HCT116 (cell line): ENCODE results near the gene KLRF2. TPM values are rescaled to one million over a fixed set of nuclear protein-coding genes. Genes with fewer than 3 reads are reported as not detected.

ENCODE experiments used
- ATAC-seq: fragments of 200-7000 bp; cut with Tn5 transposase; 2 replicates; pipeline ENCODE4 v1.9.1; 2020; ENCODE audit warnings: mild to moderate bottlenecking, moderate library complexity
- BruUV-seq: library from RNA; stranded (reverse); fragments of 400-500 nt; replicated peaks from 2 replicates; lab custom pipeline; 2021; lab: Mats Ljungman, UMichigan
- CTCF ChIA-PET: fragments of 300-600 bp; sonication (Branson Sonifier 250); formaldehyde crosslinking; loops from one replicate; lab custom pipeline; 2021; ENCODE audit warnings: antibody characterized with exemption; lab: Charles Lee
- POLR2A ChIA-PET: fragments of 300-600, 350-600 bp; sonication (Branson Sonifier 250); formaldehyde crosslinking; loops from one replicate; lab custom pipeline; 2021; ENCODE audit warnings: antibody characterized with exemption; lab: Charles Lee
- RAD21 ChIA-PET, 2 experiments: fragments of 300-600 bp; sonication (Branson Sonifier 250); formaldehyde crosslinking; loops; one replicate each; lab custom pipeline; 2023; ENCODE audit warnings: low total read pairs in 2 of 2; ENCODE audit not compliant: uncharacterized antibody in 2 of 2, unreplicated experiment in 2 of 2, low non-redundant PET in 1 of 2; lab: Charles Lee
- DNase-seq: peaks from one replicate; pipeline ENCODE4 v3.0.0-alpha.2; 2010; ENCODE audit warnings: low read depth, low spot score
- H2AFZ ChIP-seq: fragments of 200-600 bp; shearing (Covaris generic), sonication (generic); 2 replicates; pipeline ENCODE4 v1.6.1; 2017; ENCODE audit warnings: low read depth, mixed run types, mixed read lengths, antibody characterized with exemption, low read length; ENCODE audit not compliant: poor library complexity, severe bottlenecking
- H3K27ac ChIP-seq: 2 replicates; pipeline ENCODE4 v1.5.1; 2012; ENCODE audit warnings: low read depth, low read length
- H3K27me3 ChIP-seq: fragments of 200-600 bp; sonication (generic); 2 replicates; pipeline ENCODE4 v1.6.1; 2016; ENCODE audit warnings: mixed run types, low read length, mixed read lengths; ENCODE audit not compliant: insufficient read depth
- H3K36me3 ChIP-seq, 2 experiments: fragments of 200-500 bp in 1 of 2; fragments of 200-600 bp in 1 of 2; sonication (Bioruptor generic) in 1 of 2; sonication (generic) in 1 of 2; 2 replicates each; pipeline versions ENCODE4 v1.5.1 to v1.6.1; 2014 to 2016; ENCODE audit warnings: low read length in 2 of 2, inconsistent platforms in 1 of 2, mixed read lengths in 1 of 2, mixed run types in 1 of 2; ENCODE audit not compliant: insufficient read depth in 2 of 2, control insufficient read depth in 1 of 2
- H3K4me1 ChIP-seq, 2 experiments: fragments of 200-600 bp in 1 of 2; sonication (generic) in 1 of 2; 2 replicates each; pipeline versions ENCODE4 v1.5.1 to v1.6.1; 2012 to 2017; ENCODE audit warnings: low read length in 2 of 2, inconsistent platforms in 1 of 2, mild to moderate bottlenecking in 1 of 2, mixed read lengths in 1 of 2, mixed run types in 1 of 2, moderate library complexity in 1 of 2; ENCODE audit not compliant: insufficient read depth in 2 of 2, control insufficient read depth in 1 of 2
- H3K4me2 ChIP-seq: fragments of 200-600 bp; sonication (generic); 2 replicates; pipeline ENCODE4 v1.6.1; 2017; ENCODE audit warnings: mixed run types, low read length, mixed read lengths
- H3K4me3 ChIP-seq, 2 experiments: fragments of 200-600 bp in 1 of 2; sonication (generic) in 1 of 2; replicated peaks in 1 of 2; 2 replicates each; pipeline ENCODE4 v1.5.1; 2011 to 2016; ENCODE audit warnings: low read length in 2 of 2, control low read depth in 1 of 2, low read depth in 1 of 2, mild to moderate bottlenecking in 1 of 2, mixed read lengths in 1 of 2, mixed run types in 1 of 2
- H3K79me2 ChIP-seq: fragments of 200-600 bp; sonication (generic); 2 replicates; pipeline ENCODE4 v1.6.1; 2017; ENCODE audit warnings: mild to moderate bottlenecking, mixed run types, low read length, moderate library complexity, mixed read lengths; ENCODE audit not compliant: insufficient read depth
- H3K9ac ChIP-seq: fragments of 200-600 bp; sonication (generic); 2 replicates; pipeline ENCODE4 v1.6.1; 2016; ENCODE audit warnings: low read length, mixed read lengths
- H3K9me2 ChIP-seq: fragments of 200-600 bp; sonication (generic), shearing (Covaris generic); 2 replicates; pipeline ENCODE4 v1.6.1; 2017; ENCODE audit warnings: mixed run types, mild to moderate bottlenecking, moderate library complexity; ENCODE audit not compliant: insufficient read depth
- H3K9me3 ChIP-seq, 2 experiments: fragments of 200-500 bp in 1 of 2; fragments of 200-600 bp in 1 of 2; sonication (Bioruptor generic) in 1 of 2; sonication (generic) in 1 of 2; 2 replicates each; pipeline ENCODE4 v1.6.1; 2014 to 2017; ENCODE audit warnings: low read length in 2 of 2, mixed read lengths in 2 of 2, inconsistent platforms in 1 of 2, low read depth in 1 of 2, mild to moderate bottlenecking in 1 of 2, mixed run types in 1 of 2, moderate library complexity in 1 of 2; ENCODE audit not compliant: control insufficient read depth in 1 of 2, insufficient read depth in 1 of 2
- H4K20me1 ChIP-seq: fragments of 200-600 bp; sonication (generic), shearing (Covaris generic); 2 replicates; pipeline ENCODE4 v1.6.1; 2017; ENCODE audit warnings: mixed run types, mild to moderate bottlenecking, moderate library complexity; ENCODE audit not compliant: insufficient read depth
- CEBPB ChIP-seq: IDR thresholded peaks from 2 replicates; pipeline ENCODE4 v1.6.1; 2012; ENCODE audit warnings: low read depth
- ELF1 ChIP-seq: IDR thresholded peaks from 2 replicates; pipeline ENCODE4 v1.6.1; 2012; ENCODE audit warnings: low read depth, borderline replicate concordance
- EZH2phosphoT487 ChIP-seq: fragments of 200-600 bp; IDR thresholded peaks from 2 replicates; pipeline ENCODE4 v1.6.1; 2018; ENCODE audit warnings: antibody characterized with exemption, borderline replicate concordance
- MAX ChIP-seq: IDR thresholded peaks from 2 replicates; pipeline ENCODE4 v1.6.1; 2012
- REST ChIP-seq: IDR thresholded peaks from 2 replicates; pipeline ENCODE4 v1.6.1; 2012; ENCODE audit warnings: low read depth
- SIN3A ChIP-seq: IDR thresholded peaks from 2 replicates; pipeline ENCODE4 v1.6.1; 2012; ENCODE audit warnings: low read depth
- SP1 ChIP-seq: IDR thresholded peaks from 2 replicates; pipeline ENCODE4 v1.6.1; 2012; ENCODE audit warnings: low read depth
- TCF7L2 ChIP-seq: IDR thresholded peaks from 2 replicates; pipeline ENCODE4 v1.7.0; 2011; ENCODE audit warnings: borderline replicate concordance, inconsistent platforms; ENCODE audit not compliant: insufficient read depth, insufficient read length; ENCODE audit errors: extremely low read depth
- YY1 ChIP-seq: IDR thresholded peaks from 2 replicates; pipeline ENCODE4 v1.6.1; 2011; ENCODE audit warnings: low read length, low read depth, moderate library complexity, mild to moderate bottlenecking; ENCODE audit not compliant: insufficient replicate concordance; ENCODE audit errors: extremely low read depth
- ZBTB33 ChIP-seq: IDR thresholded peaks from 2 replicates; pipeline ENCODE4 v1.6.1; 2011; ENCODE audit warnings: mild to moderate bottlenecking, low read length, moderate library complexity; ENCODE audit not compliant: insufficient replicate concordance; ENCODE audit errors: extremely low read depth
- ZFX ChIP-seq: fragments of 450-650 bp; IDR thresholded peaks from 2 replicates; pipeline ENCODE4 v1.6.1; 2017
- intact Hi-C: fragments of 100-400 bp; cut with micrococcal nuclease; formaldehyde crosslinking; loops from 2 replicates; pipeline ENCODE4 v1.10.0; 2022
- total RNA-seq: library from RNA; stranded (reverse); gene quantifications from one replicate; pipeline ENCODE4 v1.2.1, GENCODE V29; 2021; ENCODE audit not compliant: unreplicated experiment

KLRF2 gene
- total RNA-seq, 1 experiment from 2014 or later: not detected

- no peaks in the 10 kb centered on the region for H3K9me3 ChIP-seq
- no peaks in the 10 kb centered on the region for H3K79me2 ChIP-seq
- ChIA-PET POLR2A (no interaction called here), CTCF (interaction anchor here (1.0 kb wide), 1 partner anchor 58 kb away, joined by 3 read pairs; no protein-coding TSS in a partner anchor), RAD21 (no interaction called here)
- H3K9ac ChIP-seq: no peak overlapping the region
- no peaks in the 10 kb centered on the region for H3K4me1 ChIP-seq
- intact Hi-C loops: no loop called here
- BruUV-seq: no TSS peak
- no peaks in the 10 kb centered on the region for H3K9me2 ChIP-seq
- no peaks in the 10 kb centered on the region for H4K20me1 ChIP-seq
- H2AFZ ChIP-seq: no peak overlapping the region
- H3K27me3 ChIP-seq: peaks cover 47% of the 10 kb centered on the region
- ATAC-seq: no peak
- no peak overlapping the region for H3K27ac ChIP-seq
- no peak overlapping the region for H3K4me2 ChIP-seq
- no peak for DNase-seq
- no peaks in the 10 kb centered on the region for H3K36me3 ChIP-seq
- H3K4me3 ChIP-seq: no peak overlapping the region
- TF ChIP-seq ZBTB33: no peak
- TF ChIP-seq EZH2phosphoT487: no peak
- no peak for TF ChIP-seq TCF7L2
- no peak for TF ChIP-seq MAX
- no peak for TF ChIP-seq CEBPB
- no peak for TF ChIP-seq ELF1
- TF ChIP-seq ZFX: no peak
- TF ChIP-seq YY1: no peak
- no peak for TF ChIP-seq REST
- no peak for TF ChIP-seq SP1
- no peak for TF ChIP-seq SIN3A
Measured at GRCh38 chr12:9858135-9858534, 23.2 kb upstream of the KLRF2 start.
